Measurements from ENCODE around the gene NME3. TPM values are rescaled to one million over a fixed set of nuclear protein-coding genes. Genes with fewer than 3 reads are reported as not detected.

The NME3 gene
- total RNA-seq, 1 donor from 2014 or later: 53.8 TPM

- DNase-seq (ENCODE audit: low spot score): no peak
- Mint-ChIP-seq H3K9me3 (ENCODE audit: low read depth) (no peaks in the 10 kb centered on the region), H3K4me3 (ENCODE audit: unreplicated experiment) (peak overlapping the region; percentile 90), H3K27me3 (ENCODE audit: low read depth) (no peaks in the 10 kb centered on the region), H3K36me3 (ENCODE audit: low read depth) (peaks cover 4% of the 10 kb centered on the region), H3K4me1 (ENCODE audit: low read depth) (peaks cover 24% of the 10 kb centered on the region), H3K27ac (ENCODE audit: unreplicated experiment) (peak overlapping the region; percentile 27)
- no peak for TF ChIP-seq CTCF (IDR thresholded peaks at IDR 0.05)
These were observed 8.7 kb upstream of the NME3 start for GRCh38 chr16:1779741-1780676.

- no peak for TF ChIP-seq CTCF (IDR thresholded peaks at IDR 0.05)
- Mint-ChIP-seq H3K36me3 (ENCODE audit: low read depth) (peaks cover 4% of the 10 kb centered on the region), H3K27me3 (ENCODE audit: low read depth) (no peaks in the 10 kb centered on the region), H3K27ac (ENCODE audit: unreplicated experiment) (peak overlapping the region; percentile 65), H3K4me3 (ENCODE audit: unreplicated experiment) (no peak overlapping the region), H3K4me1 (ENCODE audit: low read depth) (peaks cover 28% of the 10 kb centered on the region), H3K9me3 (ENCODE audit: low read depth) (no peaks in the 10 kb centered on the region)
- no peak for DNase-seq (ENCODE audit: low spot score)
These were observed 7.9 kb upstream of the NME3 start for GRCh38 chr16:1779234-1779701.

- H3K4me3 Mint-ChIP-seq (ENCODE audit: unreplicated experiment): no peak overlapping the region
These were observed 7.1 kb upstream of the NME3 start for GRCh38 chr16:1778200-1779179.

GRCh38 chr16:1777375-1778199 is 6.2 kb upstream of the NME3 start:
- Mint-ChIP-seq H3K27me3 (ENCODE audit: low read depth) (no peaks in the 10 kb centered on the region), H3K27ac (ENCODE audit: unreplicated experiment) (peak overlapping the region; percentile 17), H3K36me3 (ENCODE audit: low read depth) (peaks cover 4% of the 10 kb centered on the region), H3K4me3 (ENCODE audit: unreplicated experiment) (no peak overlapping the region), H3K4me1 (ENCODE audit: low read depth) (peaks cover 25% of the 10 kb centered on the region), H3K9me3 (ENCODE audit: low read depth) (no peaks in the 10 kb centered on the region)
- TF ChIP-seq CTCF (IDR thresholded peaks at IDR 0.05): no peak
- DNase-seq (ENCODE audit: low spot score): no peak

More at GRCh38 chr16:1778200-1779179, 7.1 kb upstream of the NME3 start:
- no peak for TF ChIP-seq CTCF (IDR thresholded peaks at IDR 0.05)
- H3K9me3 Mint-ChIP-seq (ENCODE audit: low read depth): no peaks in the 10 kb centered on the region
- H3K27ac Mint-ChIP-seq (ENCODE audit: unreplicated experiment): peak overlapping the region; percentile 65
- no peaks in the 10 kb centered on the region for H3K27me3 Mint-ChIP-seq (ENCODE audit: low read depth)
- peaks cover 4% of the 10 kb centered on the region for H3K36me3 Mint-ChIP-seq (ENCODE audit: low read depth)
- DNase-seq (ENCODE audit: low spot score): no peak
- peaks cover 28% of the 10 kb centered on the region for H3K4me1 Mint-ChIP-seq (ENCODE audit: low read depth)
